Body of pancreas (tissue), 4 donors: ENCODE measurements around the gene ART4. TPM values are rescaled to one million over a fixed set of nuclear protein-coding genes. Genes with fewer than 3 reads are reported as not detected.
A peak's percentile ranks its signal among the peaks of the same experiment; 100 is the strongest.

Experiments
- ATAC-seq: fragments of 150-250 bp; one replicate; pipeline ENCODE4 v1.9.1; 2016
- DNase-seq, 4 donors: peaks; one replicate each; pipeline ENCODE4 v3.0.0-alpha.2; 2019
- H3K27ac ChIP-seq, 4 donors: fragments of 200-600 bp; sonication (generic); 1 replicate in 3 of 4; 2 replicates in 1 of 4; pipeline versions ENCODE4 v1.5.1 to v1.6.1; 2016 to 2019; ENCODE audit warnings: mild to moderate bottlenecking in 1 of 4, mixed read lengths in 1 of 4, moderate library complexity in 1 of 4
- H3K27me3 ChIP-seq, 2 donors: fragments of 200-600 bp; sonication (generic); one replicate each; pipeline ENCODE4 v1.6.0; 2016; ENCODE audit warnings: mild to moderate bottlenecking in 1 of 2
- H3K36me3 ChIP-seq, 2 donors: fragments of 200-600 bp; sonication (generic); replicated peaks in 1 of 2; 2 replicates each; pipeline ENCODE4 v1.5.1; 2016; ENCODE audit warnings: low read depth in 2 of 2; ENCODE audit not compliant: insufficient read depth in 1 of 2
- H3K4me1 ChIP-seq: fragments of 200-600 bp; sonication (generic); one replicate; pipeline ENCODE4 v1.6.0; 2016
- H3K4me3 ChIP-seq, 2 donors: fragments of 200-600 bp; sonication (generic); 1 replicate in 1 of 2; 2 replicates in 1 of 2; pipeline ENCODE4 v1.5.1; 2016 to 2019
- H3K9me3 ChIP-seq, 3 donors: fragments of 200-600 bp; sonication (generic); 1 replicate in 2 of 3; 2 replicates in 1 of 3; pipeline ENCODE4 v1.5.1; 2016
- CTCF ChIP-seq, 7 experiments: fragments of 450-650 bp in 4 of 7; fragments of 200-600 bp in 3 of 7; sonication (generic) in 3 of 7; IDR thresholded peaks; one replicate each; pipeline ENCODE4 v1.5.1; 2016 to 2019; ENCODE audit warnings: antibody characterized with exemption in 7 of 7
- POLR2A ChIP-seq, 3 donors: fragments of 450-650 bp; IDR thresholded peaks; one replicate each; pipeline ENCODE4 v1.6.1; 2016; ENCODE audit warnings: antibody characterized with exemption in 3 of 3, mild to moderate bottlenecking in 2 of 3
- WGBS, 2 donors: methylation state at CpG; one replicate each; pipeline ENCODE4 v1.1.5; 2017; 5-methylcytosine and 5-hydroxymethylcytosine counted together
- intact Hi-C: fragments of 100-400 bp; cut with DNase I; formaldehyde crosslinking; loops from one replicate; pipeline ENCODE4 v1.15.1; 2023
- total RNA-seq, 2 donors: library from RNA; depleted of rRNA; stranded (reverse); fragments of >200 nt; gene quantifications; one replicate each; pipeline ENCODE4 v1.1.0, GENCODE V29; 2016

The ART4 gene
- total RNA-seq, 2 donors from 2014 or later = 1.3 to 3.1 TPM

GRCh38 chr12:14836336-14837210, 6.8 kb downstream of the ART4 start:
- ATAC-seq (peak; percentile 69), DNase-seq (no peak)
- 62 to 73% methylated on average over 7 of the region's 7 CpGs for WGBS, 2 donors
- intact Hi-C loops = no loop called here
- H3K4me3 ChIP-seq = no peak overlapping the region
- H3K4me1 ChIP-seq = peaks cover 16% of the 10 kb centered on the region
- no peaks in the 10 kb centered on the region for H3K36me3 ChIP-seq
- TF ChIP-seq POLR2A (IDR thresholded peaks at IDR 0.05) = no peak
- no peaks in the 10 kb centered on the region for H3K9me3 ChIP-seq
- no peak overlapping the region for H3K27ac ChIP-seq
- no peaks in the 10 kb centered on the region for H3K27me3 ChIP-seq

- H3K27me3 ChIP-seq = no peaks in the 10 kb centered on the region
- intact Hi-C loops = no loop called here
- TF ChIP-seq CTCF (IDR thresholded peaks at IDR 0.05) (no peak), POLR2A (IDR thresholded peaks at IDR 0.05) (no peak)
These were observed 8.8 kb downstream of the ART4 start for GRCh38 chr12:14834509-14834908.

GRCh38 chr12:14833952-14834351, 9.4 kb downstream of the ART4 start:
- H3K4me1 ChIP-seq = no peaks in the 10 kb centered on the region
- intact Hi-C loops = no loop called here
- DNase-seq (no peak), ATAC-seq (peak; percentile 21)
- WGBS, 2 donors = 12 to 18% methylated on average over 1 of the region's 1 CpG
- TF ChIP-seq CTCF (IDR thresholded peaks at IDR 0.05) = no peak
- H3K4me3 ChIP-seq = no peak overlapping the region
- no peak overlapping the region for H3K27ac ChIP-seq
- H3K36me3 ChIP-seq = no peaks in the 10 kb centered on the region
- H3K27me3 ChIP-seq = no peaks in the 10 kb centered on the region
- no peaks in the 10 kb centered on the region for H3K9me3 ChIP-seq

More at GRCh38 chr12:14834509-14834908, 8.8 kb downstream of the ART4 start:
- ATAC-seq (no peak), DNase-seq (no peak)
- Histone ChIP-seq H3K4me3 (no peak overlapping the region), H3K4me1 (no peaks in the 10 kb centered on the region), H3K9me3 (no peaks in the 10 kb centered on the region), H3K27ac (no peak overlapping the region), H3K36me3 (no peaks in the 10 kb centered on the region)

GRCh38 chr12:14833336-14833735, 10.0 kb downstream of the ART4 start:
- H3K9me3 ChIP-seq = no peaks in the 10 kb centered on the region
- no peaks in the 10 kb centered on the region for H3K36me3 ChIP-seq
- no peaks in the 10 kb centered on the region for H3K4me1 ChIP-seq
- DNase-seq (no peak), ATAC-seq (no peak)
- WGBS, 2 donors = 75 to 78% methylated on average over 3 of the region's 3 CpGs
- H3K27ac ChIP-seq = no peak overlapping the region
- intact Hi-C loops = no loop called here
- TF ChIP-seq POLR2A (IDR thresholded peaks at IDR 0.05) (no peak), CTCF (IDR thresholded peaks at IDR 0.05) (no peak)
- H3K27me3 ChIP-seq = no peaks in the 10 kb centered on the region
- no peak overlapping the region for H3K4me3 ChIP-seq

GRCh38 chr12:14828892-14829291, 14.4 kb downstream of the ART4 start:
- TF ChIP-seq POLR2A (IDR thresholded peaks at IDR 0.05) (no peak), CTCF (IDR thresholded peaks at IDR 0.05) (no peak)
- Histone ChIP-seq H3K9me3 (no peaks in the 10 kb centered on the region), H3K4me1 (no peaks in the 10 kb centered on the region), H3K36me3 (no peaks in the 10 kb centered on the region), H3K27ac (no peak overlapping the region), H3K4me3 (no peak overlapping the region), H3K27me3 (no peaks in the 10 kb centered on the region)
- DNase-seq (no peak), ATAC-seq (no peak)
- intact Hi-C loops = no loop called here
